ENCODE data around the gene MCU.
"Not testable (repeated sequence)": the region's sequence is repeated elsewhere in the genome, so short reads cannot be mapped to it uniquely, and the experiment has no call there.

Gene MCU

GRCh38 chr10:72686430-72686829 lies 5.5 kb upstream of the MCU start:
- DNase-seq (ENCODE audit: low read depth in 2 of 2), result not testable (repeated sequence)

DNA sequence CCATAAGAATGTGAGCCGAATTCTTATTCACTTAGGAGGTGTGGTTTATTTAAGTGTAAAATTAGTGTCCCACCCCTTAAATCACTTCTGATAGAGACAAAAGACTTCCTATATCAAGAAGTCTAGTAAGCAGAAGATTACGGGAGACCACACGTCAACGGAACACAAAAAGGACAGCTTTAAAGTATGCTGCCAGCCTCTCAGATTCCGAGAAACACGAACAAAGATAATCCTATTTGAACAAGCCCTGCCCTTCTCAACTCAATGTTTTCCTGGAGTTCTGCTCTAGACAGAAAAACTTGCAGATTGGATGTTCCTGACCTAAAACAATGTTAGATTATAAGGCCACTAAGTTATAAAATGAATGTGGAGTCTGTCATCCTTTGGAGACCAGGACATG lies 4.9 kb upstream of the MCU start:
- DNase-seq (ENCODE audit: low read depth in 2 of 2), result no peak

GRCh38 chr10:72688208-72688651 lies 3.7 kb upstream of the MCU start:
- no peak for DNase-seq (ENCODE audit: low read depth in 2 of 2)

DNA sequence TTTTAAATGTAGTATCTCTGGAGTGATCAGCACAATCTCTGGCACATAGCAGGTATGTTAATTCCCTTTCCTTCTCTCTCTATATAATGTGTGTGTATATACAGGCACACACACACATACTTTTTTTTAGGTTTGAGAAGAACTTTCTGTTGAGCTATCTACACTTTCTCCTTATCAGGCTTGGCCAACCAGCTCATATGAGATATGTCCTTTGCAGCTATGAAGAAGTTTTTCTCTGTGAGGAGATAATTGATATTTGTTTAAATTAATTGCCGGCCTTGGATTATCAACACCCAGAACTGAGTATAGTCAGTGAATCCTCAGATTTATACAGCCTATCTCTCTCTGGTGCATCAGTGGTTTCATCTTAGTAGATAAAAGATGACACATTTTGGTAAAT lies 2.3 kb upstream of the MCU start:
- no peak for DNase-seq (ENCODE audit: low read depth in 2 of 2)

DNA sequence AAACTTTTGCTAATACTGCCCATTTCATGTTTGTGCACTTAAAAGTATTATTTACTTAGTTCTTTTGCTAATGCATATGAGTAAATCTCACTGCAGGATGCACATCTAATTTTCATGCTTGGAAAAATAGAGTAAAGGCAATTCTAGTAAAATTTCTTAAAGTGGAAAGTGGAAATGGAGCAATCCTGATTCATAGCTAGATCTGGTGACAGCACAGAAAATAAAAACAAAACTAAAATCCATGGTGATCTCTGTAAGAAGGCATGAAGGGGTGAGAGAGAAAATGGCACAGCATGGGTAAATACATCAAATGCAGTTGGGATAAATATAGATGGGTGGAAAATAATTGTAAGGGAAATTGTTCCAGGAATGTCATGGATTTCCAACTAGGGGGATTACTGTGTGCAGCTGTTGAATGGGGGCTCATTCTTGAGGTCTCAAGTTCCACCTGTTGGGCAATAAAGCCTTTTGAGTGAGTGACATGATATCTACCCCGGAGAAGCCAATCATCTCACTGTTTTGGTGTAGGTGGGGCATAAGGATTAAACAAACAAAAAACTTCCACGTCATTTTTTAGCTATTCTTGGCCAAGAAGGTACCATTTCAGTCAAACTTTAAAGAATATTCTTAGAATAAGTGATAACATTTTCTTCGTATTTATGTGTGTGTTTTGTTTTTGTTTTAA lies 1.7 kb upstream of the MCU start:
- no peak for DNase-seq (ENCODE audit: low read depth in 2 of 2)

DNA sequence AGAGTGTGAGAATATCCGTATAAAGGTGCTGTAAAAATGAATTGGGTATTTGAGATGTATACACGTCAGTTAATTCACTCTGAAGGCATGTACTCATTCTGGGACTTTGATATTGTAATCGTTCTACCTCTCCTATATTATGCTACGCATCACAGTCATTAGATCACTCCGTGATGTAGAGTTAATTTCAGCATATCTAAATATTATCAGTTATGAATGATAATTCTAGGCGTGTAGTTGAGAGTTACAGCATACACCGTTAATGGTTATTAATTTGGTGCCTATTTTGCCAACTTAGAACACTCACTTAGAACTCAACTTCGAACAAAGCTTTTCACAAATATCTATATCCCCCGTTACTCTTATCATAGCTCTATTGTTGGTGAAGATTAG lies 477 bp upstream of the MCU start:
- DNase-seq (ENCODE audit: low read depth in 2 of 2), result no peak

DNA sequence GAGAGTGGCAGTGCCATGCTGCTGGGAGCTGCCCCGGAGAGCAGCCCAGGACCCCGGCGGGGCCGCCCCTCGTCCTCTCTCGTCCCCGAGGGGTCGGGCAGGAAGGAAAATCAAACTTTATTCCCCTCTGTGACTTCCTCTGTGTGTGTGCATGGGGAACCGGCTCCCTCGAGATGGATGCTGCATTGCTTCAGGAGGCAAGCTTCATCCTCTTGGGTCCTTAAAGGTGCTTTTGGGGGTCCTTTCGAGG lies 726 bp downstream of the MCU start:
- no peak for DNase-seq (ENCODE audit: low read depth in 2 of 2)

- no peak for DNase-seq (ENCODE audit: low read depth in 2 of 2)
Measured at GRCh38 chr10:72692994-72693781, 1.2 kb downstream of the MCU start.

GRCh38 chr10:72694476-72695369 lies 2.8 kb downstream of the MCU start:
- DNase-seq (ENCODE audit: low read depth in 2 of 2), result no peak

DNA sequence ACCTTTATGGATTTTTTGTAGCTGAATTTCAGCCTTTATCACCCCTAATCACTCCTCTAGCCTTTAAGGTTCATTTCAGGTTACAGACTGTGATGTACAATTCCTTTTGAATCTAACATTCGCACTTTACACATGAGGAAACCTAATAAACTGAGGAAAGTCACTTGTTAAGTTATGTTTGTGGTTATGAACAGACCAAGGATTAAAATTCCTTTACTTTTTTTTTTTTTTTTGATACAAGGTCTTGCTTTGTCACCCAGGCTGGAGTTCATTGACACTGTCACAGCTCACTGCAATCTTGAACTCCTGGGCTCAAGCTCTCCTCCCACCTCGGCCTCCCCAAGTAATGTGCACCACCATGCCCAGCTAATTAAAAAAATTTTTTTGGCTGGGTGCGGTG lies 3.6 kb downstream of the MCU start:
- no peak for DNase-seq (ENCODE audit: low read depth in 2 of 2)

- no peak for DNase-seq (ENCODE audit: low read depth in 2 of 2)
Measured at GRCh38 chr10:72697716-72698115, 5.8 kb downstream of the MCU start.

GRCh38 chr10:72702465-72702864 lies 10.5 kb downstream of the MCU start:
- DNase-seq (ENCODE audit: low read depth in 2 of 2), result not testable (repeated sequence)

DNA sequence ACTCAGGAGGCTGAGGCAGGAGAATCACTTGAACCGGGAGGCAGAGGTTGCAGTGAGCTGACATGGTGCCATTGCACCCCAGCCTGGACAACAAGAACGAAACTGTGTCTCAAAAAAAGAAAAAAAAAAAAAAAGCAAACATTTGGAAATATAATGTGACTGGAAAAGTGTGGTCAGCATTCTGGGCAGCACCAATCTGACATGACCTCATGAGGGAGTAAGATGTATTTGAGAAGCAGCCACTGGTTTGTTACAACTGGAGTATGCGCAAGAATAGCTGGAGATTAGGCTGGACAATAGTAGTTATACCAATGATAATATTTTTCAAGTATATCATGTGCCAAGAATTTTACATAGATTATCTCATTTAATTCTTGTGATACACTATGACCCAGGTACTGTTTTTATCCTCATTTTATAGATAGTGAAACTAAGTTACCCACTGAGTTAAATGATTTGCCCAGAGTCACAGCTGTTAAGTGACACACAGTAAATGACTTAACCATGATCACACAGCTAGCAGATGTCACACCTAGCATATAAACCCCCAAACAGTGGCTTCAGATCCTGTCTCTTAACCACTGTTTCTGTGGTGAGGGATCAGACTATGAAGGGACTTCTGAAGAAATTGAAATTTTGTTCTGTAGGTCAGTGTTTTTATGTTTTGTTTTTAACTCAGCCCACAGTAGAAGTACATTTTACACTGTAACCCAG lies 11.1 kb downstream of the MCU start:
- DNase-seq (ENCODE audit: low read depth in 2 of 2), result no peak

DNA sequence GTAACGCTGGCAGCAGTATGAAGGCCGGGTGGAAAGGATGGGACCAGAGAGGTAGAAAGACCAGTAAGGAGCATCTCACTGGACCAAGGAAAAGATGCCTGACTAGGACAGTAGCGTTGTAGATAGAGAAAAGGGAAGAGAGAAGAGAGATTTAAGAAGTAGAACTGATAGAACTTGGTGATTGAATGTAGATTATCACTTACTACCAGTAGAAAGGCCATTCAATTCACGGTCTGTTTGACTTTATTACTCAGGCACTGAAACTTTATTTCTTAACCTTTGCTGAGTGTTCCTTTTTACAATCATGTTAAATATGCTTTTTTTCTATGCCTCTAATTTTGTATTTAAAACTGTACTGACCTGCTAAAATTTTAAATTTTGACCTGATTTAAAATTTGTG lies 12.2 kb downstream of the MCU start:
- DNase-seq (ENCODE audit: low read depth in 2 of 2), result no peak

GRCh38 chr10:72709041-72709440 lies 17.1 kb downstream of the MCU start:
- DNase-seq (ENCODE audit: low read depth in 2 of 2), result no peak

DNA sequence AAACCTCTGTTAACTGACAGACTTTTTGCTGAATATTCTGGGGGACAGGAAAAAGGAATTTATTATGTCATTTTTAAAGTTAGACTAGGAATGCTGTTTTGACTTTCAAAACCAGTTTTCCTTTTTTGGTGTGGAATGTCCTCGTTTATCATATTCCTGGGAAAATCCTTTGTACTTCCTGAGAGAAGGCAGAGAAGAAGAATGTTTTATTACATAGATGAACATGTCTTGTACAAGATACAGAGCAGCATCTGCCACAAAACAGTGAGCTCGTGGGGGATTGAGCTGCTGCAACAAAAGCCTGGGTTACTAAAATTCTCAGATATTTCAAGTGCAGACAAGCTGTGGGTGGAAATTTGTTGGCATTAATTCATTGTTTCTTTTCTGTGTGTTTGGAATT lies 20.2 kb downstream of the MCU start:
- DNase-seq (ENCODE audit: low read depth in 2 of 2), result no peak

GRCh38 chr10:72719941-72720592 lies 28.1 kb downstream of the MCU start:
- DNase-seq (ENCODE audit: low read depth in 2 of 2), result no peak

DNA sequence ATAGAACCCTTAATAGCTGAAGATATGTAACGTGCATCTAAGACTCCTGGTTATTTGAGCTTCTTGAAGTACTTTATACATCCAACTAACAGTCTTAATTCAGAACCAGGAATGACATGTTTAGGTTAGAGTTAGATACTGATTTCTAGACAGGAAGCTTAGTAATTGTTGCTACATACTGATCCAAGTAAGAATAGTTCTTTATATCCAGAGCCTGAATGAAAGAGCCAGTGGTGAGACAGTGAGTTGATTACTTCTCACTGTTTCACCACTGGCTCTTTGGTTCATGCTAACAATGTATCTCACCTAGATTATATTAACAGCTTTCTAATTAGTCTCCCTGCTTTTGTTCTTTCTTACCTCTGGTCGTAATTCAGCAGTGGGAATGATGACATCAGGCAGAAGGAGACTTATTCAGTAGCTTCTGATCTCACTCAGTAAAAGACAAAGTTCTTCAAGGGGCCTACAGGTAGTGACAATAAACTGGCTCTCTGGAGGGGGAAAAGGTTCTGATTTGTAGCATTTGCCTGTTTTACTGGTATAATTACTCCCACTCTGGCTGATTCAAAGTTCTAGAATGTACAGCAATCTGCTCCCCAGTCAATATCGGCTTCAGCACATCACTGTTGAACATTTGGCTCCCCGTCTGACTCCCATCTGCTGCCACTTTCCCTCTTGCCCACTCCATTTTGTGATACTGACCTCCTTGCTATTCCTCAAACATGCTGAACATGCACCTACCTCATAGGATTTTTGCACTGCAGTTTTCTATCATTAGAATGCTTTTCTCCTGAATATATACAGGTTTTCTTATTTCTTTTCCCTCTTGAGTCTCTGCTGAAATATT lies 29.1 kb downstream of the MCU start:
- no peak for DNase-seq (ENCODE audit: low read depth in 2 of 2)

GRCh38 chr10:72727130-72727529 lies 35.2 kb downstream of the MCU start:
- DNase-seq (ENCODE audit: low read depth in 2 of 2), result no peak

DNA sequence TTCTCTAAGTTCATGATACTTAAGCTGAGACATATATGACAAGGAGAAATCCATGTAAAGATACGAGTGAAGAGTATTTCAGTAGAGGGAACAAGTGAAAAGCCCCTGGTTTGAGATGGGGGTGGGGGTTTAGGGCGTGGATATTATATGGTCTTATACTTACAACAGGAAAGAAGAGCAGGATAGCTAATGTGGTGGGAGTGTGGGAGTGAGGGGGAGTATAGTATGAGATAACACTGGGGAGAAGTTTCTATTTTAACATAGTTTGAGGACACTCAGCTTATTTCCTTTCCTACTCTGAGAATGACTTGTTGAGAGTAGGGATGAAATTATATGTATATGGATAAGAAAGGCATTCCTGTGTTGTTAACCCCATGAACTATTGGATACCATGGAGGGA lies 36.5 kb downstream of the MCU start:
- no peak for DNase-seq (ENCODE audit: low read depth in 2 of 2)

- DNase-seq (ENCODE audit: low read depth in 2 of 2), result no peak
Measured at GRCh38 chr10:72729528-72729927, 37.6 kb downstream of the MCU start.
